GM12864 (cell line): Measurements from ENCODE around the gene ASPSCR1.

Experiments
- DNase-seq: peaks from one replicate; pipeline ENCODE4 v3.0.0-alpha.2; 2011; ENCODE audit warnings: low read depth
- H3K4me3 ChIP-seq: 2 replicates; pipeline ENCODE4 v1.5.1; 2011; ENCODE audit warnings: mild to moderate bottlenecking, low read depth, low read length, control low read depth
- TF ChIP-seq, protein P1 (sequence below): IDR thresholded peaks from 2 replicates; pipeline ENCODE4 v1.5.1; 2011; ENCODE audit warnings: low read depth, mild to moderate bottlenecking, moderate library complexity, low read length, control low read depth, inconsistent platforms; ENCODE audit errors: missing control alignments

Gene ASPSCR1

DNA sequence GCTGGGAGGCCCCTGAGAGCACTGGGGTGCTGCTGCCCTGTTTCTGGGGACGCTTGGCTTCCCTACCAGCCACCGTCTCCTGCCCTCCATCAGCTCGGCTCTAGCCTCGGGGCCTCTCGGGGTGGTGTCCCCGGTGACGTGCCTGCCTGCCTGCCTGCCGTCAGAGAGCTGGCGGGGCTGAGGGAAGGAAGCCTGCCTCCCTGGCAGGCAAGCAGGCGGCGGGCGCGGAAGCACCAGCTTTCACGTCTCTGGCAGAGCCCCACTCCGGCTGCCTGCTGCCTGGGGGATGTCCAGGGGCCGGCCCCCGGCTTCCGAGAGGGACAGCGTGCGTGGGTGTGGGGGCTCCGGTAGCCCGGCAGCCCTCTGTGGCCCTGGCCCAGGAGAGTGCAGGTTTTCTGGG, 35.9 kb downstream of the ASPSCR1 start:
- TF ChIP-seq, protein P1, sequence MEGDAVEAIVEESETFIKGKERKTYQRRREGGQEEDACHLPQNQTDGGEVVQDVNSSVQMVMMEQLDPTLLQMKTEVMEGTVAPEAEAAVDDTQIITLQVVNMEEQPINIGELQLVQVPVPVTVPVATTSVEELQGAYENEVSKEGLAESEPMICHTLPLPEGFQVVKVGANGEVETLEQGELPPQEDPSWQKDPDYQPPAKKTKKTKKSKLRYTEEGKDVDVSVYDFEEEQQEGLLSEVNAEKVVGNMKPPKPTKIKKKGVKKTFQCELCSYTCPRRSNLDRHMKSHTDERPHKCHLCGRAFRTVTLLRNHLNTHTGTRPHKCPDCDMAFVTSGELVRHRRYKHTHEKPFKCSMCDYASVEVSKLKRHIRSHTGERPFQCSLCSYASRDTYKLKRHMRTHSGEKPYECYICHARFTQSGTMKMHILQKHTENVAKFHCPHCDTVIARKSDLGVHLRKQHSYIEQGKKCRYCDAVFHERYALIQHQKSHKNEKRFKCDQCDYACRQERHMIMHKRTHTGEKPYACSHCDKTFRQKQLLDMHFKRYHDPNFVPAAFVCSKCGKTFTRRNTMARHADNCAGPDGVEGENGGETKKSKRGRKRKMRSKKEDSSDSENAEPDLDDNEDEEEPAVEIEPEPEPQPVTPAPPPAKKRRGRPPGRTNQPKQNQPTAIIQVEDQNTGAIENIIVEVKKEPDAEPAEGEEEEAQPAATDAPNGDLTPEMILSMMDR, result no peak
- H3K4me3 ChIP-seq, result no peak overlapping the region
- no peak for DNase-seq

DNA sequence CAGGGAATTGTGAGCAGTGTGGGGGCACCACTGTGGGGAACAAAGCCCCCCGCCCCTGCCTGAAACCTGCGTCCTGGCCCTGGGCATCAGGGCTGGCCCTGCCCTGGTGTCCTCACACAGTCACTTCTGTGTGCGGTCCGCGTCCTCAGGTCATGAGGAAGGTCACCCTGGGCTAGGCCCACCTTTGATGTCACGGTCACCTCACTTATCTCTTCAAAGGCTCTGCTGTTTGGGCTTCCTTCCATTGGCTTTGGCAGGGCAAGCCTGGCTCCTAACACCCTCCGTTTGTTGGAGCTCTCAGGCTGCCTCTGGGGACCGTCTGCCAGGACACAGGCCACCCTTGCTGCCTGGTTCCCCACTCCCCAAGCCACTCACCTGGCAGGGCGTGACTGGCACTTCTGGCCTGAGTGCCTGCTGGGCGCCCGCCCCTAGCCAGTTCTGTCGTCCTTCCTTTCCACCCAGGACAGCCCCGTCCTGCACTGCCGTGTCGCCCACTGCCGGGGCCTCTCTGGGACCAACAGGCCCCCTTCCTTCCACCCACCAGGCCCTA, 36.4 kb downstream of the ASPSCR1 start:
- TF ChIP-seq, protein P1, result no peak
- no peak overlapping the region for H3K4me3 ChIP-seq
- DNase-seq, result no peak

DNA sequence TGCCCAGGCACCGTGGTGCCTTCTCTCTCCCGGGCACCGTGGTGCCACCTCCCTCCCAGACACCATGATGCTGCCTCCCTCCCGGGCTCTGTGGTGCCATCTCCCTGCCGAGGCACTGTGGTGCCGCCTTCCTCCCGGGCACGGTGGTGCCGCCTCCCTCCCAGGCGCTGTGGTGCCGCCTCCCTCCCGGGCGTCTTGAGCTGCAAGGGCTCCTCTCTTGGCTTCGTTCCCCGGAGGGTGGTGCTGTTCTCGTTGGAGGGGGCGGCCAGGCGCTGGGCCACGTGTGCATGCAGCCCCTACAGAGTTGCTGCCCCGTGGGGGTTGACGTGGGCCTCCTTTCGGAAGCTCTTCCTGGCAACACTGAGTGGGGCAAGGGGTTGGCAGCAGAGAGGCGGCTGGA, 37.0 kb downstream of the ASPSCR1 start:
- no peak for DNase-seq
- H3K4me3 ChIP-seq, result no peak overlapping the region
- TF ChIP-seq, protein P1, result no peak

DNA sequence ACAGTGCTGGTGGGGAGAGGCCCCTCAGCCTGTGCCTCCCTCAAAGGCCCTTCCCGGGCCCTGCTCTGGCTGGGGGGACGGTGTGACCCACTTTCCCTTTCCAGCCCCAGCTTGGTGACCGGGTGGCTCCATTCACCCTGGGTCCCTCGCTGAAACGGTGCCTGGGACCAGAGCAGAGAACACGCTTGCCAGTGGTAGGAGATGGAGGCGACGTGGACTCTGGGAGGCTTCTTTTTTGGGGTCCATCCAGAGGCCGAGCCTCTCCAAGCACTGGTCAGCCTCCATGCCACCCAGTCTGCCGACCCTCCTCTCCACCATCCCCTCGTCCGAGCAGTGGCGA, 37.5 kb downstream of the ASPSCR1 start:
- no peak for DNase-seq
- no peak overlapping the region for H3K4me3 ChIP-seq
- TF ChIP-seq, protein P1, result no peak

DNA sequence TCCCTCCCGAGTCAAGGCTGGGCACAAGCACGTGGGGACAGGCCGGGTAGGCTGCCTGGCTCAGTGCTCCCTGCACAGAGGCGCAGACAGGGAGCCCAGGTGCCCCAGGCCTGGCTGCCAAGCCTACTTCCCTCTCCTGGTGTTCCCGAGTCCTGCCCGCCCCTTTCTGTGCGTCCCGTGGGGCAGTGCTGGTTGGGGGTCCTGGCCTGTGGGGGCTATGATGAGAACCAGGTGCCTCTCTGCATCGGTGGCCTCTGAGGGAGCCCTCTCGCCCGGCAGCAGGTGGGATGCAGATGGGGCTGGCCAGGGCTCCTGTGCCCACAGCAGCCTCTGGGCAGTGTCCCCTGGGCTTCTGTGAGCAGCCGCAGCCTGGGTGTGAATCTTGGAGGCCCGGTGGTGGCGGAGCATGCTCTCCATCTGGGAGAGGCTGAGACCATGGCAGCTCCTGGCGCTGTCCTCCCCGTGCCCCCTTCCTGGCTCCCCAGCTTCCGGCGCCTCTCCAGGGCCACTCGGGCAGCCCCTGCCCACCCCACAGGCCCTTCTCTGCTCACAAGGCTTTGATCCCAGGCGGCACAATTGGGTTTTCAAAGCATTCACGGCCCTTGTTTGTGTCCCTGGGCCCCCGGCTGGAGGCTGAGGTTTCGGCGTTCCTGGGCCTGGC, 38.0 kb downstream of the ASPSCR1 start:
- TF ChIP-seq, protein P1, result no peak
- no peak overlapping the region for H3K4me3 ChIP-seq
- DNase-seq, result no peak

DNA sequence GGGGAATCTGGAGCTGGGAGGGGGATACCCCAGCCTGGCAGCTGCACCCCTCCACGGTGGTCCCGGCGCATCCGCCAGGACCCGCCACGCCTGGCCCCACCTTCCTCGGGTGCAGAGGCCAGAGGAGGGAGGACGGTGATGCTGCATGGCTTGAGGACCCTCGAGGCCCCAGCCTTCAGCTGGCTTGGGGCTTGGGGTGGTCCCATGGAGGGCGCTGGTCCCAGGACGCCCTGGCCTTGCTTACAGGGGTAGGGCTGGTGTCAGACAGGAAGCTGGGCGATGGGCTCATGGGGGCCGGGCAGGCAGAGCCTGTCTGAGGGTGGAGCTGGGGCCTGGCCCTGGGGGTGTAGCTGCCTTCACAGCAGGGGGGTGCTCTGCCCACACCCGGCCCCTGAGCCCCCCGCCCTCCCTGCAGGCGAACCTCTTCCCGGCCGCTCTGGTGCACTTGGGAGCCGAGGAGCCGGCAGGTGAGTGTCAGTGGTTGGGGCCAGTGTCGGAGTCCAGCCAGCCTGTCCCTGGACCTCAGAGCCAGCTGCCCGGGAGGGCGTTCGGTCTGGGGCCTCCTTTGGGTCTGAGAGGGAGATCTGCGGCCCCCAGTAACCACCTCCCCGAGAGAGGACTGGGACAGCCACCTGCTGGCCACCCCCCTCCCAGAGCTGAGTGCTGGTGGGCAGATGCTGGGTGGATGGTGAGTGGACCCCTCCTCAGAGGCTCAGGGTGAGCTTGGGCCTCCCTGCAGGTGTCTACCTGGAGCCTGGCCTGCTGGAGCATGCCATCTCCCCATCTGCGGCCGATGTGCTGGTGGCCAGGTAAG, 38.8 kb downstream of the ASPSCR1 start:
- TF ChIP-seq, protein P1, result no peak
- DNase-seq, result no peak
- H3K4me3 ChIP-seq, result no peak overlapping the region
